Pons (tissue), 1 donor: ENCODE measurements around the gene TRIM16.
"Not testable (repeated sequence)": the region's sequence is repeated elsewhere in the genome, so short reads cannot be mapped to it uniquely, and the experiment has no call there.

Source experiments
- DNase-seq: peaks from one replicate; pipeline ENCODE4 v3.0.0-alpha.2; 2016; ENCODE audit warnings: low spot score

TRIM16 gene

DNA sequence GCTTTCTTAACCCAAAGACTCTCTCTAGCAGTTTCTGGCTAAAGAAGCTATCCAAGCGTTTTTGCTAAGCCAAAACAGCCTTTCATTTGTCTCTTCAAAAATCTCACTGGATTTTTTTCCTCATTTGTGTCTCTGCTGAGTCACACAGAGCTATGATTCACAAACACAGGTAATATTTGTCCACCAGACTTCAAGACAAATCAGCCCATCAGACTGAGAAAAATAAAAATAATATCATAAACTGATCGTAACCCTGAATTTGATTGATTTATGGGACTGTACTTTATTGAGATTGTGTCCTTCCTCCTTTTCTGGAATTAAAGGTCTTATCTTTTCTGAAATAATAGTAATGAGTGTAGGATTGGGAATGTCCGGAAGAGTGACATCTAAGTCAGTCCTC, 25.8 kb downstream of the TRIM16 start:
- DNase-seq = no peak

DNA sequence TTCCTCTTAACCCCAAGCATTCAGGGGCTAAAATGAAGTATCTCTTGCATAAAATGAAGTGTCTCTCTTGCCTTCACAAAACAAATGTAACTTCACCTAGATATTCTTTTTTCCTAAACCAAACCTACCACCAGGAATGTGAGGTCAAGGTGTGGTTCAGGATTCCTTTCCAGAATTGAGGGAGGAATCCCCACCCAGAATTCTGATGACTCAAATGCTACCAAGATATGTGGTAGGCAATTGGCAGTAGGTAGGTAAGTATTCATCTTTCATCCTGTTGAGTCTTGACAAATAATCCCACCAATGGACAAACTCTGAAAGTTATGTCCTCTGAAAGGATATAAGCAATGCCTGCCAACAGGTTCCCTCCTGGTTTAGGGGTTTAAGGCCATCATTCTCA, 26.2 kb downstream of the TRIM16 start:
- DNase-seq = no peak

DNA sequence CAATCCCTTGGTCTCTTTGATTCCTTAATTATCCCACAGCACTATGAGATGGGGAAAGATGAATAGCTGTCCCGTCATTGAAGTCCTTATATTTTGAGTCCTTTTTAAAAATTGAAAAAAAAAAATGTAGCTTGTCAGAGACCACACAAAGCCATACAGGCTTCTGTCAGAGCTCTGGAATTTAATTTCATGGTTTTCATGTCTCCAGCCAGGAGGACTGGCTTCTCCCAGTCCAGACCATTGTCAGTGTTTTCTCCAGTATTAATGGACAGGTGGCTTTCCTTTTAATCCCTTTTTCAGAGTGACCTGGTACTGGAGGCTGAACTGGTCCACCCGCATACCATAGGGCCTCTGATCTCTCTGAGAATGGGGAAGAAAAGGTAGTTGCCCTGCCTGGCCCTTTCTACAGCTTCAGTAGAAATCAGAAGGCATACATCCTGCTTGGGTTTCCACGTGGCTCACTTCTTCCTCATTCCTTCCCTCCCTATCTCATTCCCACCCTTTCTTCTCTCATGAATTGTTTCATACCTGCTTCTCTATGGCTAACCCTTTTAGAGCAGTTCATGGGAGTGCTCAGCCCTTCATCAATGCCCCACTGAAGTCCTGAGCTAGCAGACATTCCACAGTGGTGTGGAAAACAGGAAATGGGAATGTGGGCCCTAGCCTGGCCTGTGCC, 29.1 kb downstream of the TRIM16 start:
- no peak for DNase-seq

DNA sequence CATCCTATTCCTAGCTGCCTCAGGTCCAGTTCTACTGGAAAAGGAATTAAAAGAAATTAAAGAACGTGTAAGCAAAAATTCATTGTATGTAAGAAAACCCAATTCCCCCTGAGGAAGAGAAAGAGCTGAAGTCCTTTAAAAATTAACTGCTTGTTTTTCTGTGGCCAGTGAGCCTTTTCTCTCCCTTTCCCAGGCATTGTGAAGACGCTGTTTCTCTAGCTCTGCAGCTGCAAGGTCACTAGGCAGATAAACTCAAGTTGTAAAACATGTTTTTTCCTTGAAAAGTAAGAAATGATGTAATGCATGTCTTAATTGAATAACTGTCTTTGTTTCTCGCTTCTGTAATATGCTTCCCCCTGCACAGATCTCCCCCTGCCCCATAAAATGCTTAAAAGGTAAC, 29.7 kb downstream of the TRIM16 start:
- not testable (repeated sequence) for DNase-seq

DNA sequence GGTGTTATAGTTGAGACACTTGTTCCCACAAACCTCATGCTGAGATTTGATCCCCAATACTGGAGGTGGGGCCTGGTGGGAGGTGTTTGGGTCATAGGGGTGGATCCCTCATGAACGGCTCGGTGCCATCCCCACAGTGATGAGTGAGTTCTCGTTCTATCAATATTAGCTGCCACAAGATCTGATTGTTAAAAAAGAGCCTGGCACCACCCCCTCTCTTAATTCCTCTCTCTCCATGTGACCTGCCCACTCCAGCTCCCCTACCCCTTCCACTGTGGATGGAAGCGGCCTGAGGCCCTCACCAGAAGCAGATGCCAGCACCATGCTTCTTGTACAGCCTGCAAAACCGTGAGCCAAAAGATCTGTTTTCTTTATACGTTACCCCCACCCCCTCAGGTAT, 31.2 kb downstream of the TRIM16 start:
- no peak for DNase-seq

DNA sequence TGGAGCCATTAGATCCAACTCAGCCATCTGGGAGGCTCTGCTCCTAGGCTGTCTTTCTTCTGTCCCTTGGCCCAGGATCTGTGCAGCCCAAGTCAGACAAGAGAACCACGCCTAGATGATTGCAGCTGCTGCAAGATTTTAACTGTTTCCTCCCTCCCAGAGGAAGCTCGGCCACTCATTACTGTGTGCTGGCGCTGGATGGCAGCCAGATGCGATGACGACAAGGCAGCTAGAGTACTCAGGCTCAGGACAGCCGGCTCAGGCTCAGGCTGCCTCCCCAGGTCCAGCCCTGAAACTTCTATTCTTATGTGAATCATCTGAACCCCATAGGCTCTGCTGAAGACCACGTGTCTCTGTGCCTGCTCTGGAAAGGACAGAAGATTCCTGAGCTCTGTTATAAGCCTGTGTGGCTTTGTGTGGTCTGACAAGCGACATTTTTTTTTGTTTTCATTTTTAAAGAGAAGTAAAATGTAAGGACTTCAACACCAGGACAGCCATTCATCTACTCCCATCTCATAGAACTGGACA, 32.5 kb downstream of the TRIM16 start:
- DNase-seq = peak; percentile 92

DNA sequence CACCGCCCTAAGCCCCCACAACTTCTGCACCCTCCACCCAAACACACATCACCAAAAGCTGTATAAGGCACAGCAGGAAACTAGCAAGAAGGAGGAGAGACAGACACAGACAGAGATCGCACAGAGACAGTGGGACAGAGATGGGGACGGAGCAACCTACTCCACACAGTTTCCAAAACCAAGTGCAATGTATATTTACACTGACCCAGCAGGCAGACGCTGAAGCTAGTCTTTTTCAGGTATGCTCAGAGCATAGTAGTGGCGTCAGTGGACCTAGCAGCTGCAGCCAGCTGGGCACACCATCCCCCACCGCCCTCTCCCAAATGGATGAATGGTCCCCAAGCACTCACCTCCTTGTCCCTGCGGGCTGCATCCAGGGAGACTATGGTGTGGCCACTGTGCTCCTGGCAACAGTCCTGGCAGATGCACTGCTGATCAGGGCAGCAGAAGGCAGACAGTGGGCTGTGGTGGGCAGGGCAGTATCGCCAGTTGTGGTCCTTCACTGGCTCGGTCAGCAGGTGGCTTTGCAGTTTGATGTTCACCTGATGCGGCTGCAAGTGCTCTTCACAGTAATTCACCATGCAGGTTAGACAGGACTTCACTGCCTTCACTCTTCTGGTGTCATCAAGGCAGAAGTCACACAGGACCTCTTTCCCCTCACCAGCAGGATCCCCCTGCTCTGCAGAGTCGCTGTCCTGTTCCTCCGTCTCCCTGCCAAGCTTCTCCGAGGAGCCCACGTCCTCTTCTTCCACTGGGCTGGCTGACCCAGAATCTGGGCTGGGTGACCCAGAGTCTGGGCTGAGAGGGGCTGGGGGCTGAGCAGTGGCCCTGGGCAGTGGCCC, 33.1 kb downstream of the TRIM16 start:
- DNase-seq = peak; percentile 43

DNA sequence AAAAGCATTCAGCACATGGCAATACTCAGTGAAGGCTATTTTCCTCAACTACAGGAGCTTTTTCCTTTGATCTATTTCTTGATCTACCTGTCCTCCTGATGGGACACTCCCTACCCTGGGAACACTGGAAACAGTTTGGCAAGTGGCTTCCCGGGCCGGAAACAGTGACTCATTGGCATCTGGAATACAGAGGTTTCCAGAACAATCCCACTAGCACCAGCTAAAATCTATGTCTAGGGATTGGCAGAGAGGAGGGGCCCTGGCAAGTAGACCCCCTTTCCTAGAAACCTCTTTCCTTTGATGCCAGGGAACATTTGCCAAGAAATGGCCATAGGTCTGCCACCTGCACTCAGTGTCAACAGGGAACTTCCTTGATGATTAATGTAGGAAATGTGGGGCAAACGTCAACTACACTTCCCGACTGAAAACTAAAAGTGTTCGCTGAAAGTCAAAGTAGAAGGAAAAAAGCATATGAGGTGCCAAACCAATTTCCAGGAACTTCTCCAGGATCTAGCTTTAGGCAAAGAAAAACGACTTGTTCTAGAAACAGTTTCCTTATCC, 34.2 kb downstream of the TRIM16 start:
- peak; percentile 54 for DNase-seq

DNA sequence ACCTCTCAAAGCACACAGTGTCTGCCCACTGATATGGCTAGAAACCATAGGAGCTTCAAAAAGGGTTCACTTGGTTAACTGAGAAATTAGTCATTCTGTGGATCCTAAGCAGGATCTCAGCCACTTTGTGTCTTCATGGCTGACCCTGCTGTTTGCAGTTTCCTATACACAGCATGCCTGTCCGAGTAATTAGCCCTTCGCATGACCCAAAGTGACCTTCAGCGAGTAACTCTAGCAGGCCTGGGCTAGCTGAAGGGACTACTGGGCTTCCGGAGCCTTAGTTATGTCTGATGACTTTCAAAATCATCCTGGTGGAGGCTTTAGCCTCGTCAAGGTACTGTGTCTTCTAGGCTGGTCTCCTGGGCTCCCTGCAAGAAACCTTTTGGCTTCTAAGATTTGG, 35.7 kb downstream of the TRIM16 start:
- DNase-seq = no peak

DNA sequence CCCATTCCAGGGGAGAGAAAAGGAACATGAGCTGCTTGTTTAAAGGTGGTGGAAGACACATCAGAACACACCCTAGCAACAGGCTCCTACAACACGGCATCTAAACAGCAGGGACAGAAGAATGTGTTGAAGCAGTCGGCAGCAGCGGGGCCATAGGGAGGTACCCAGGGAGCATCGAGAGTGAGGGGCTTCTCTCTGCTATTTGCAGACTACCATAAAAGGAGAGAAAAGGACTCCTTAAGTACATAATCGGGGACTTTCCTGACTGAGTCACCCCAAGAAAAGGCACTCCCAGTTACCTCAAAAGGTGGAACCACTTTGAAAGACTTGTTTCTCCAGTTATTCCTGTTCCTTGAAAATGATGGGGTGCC, 38.2 kb downstream of the TRIM16 start:
- not testable (repeated sequence) for DNase-seq

DNA sequence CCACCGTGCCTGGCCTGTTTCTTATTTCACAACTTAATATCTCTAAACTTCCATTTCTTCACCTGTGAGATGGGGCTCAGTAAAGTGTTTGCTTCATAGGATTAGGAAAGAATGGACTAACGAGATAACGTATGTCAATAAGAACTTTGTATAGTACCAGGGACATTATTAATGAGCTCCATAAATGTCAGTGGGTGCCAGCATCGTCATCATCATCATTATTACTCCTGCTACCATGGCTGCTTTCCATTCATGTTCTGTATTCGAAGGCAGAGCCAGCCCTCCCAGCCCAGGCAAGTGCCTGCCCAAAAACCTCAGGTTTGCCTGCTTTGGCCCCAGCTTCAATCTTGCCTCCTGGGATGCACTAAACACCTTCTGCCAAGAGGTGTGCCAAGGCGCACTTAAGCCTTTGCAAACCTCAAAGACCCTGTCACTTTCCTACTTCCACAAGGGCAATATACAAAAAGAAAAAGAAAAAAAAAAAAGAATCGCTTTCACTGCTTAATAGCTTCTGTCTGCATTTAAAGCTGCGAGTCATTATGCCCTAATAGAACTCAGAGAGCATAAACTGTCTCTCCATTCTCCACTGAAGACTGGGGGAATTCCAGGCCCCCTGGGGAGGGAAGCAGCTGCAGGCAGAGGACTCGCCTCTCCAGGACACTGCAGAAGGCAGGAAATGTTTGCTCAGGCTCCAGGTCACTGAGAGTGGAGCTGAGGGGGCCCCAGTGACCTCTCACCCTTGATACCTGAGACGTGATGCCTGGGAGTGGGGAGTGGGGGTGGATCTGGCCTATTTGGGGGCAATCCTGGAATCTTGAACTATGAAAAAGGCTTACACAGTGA, 38.8 kb downstream of the TRIM16 start:
- not testable (repeated sequence) for DNase-seq

DNA sequence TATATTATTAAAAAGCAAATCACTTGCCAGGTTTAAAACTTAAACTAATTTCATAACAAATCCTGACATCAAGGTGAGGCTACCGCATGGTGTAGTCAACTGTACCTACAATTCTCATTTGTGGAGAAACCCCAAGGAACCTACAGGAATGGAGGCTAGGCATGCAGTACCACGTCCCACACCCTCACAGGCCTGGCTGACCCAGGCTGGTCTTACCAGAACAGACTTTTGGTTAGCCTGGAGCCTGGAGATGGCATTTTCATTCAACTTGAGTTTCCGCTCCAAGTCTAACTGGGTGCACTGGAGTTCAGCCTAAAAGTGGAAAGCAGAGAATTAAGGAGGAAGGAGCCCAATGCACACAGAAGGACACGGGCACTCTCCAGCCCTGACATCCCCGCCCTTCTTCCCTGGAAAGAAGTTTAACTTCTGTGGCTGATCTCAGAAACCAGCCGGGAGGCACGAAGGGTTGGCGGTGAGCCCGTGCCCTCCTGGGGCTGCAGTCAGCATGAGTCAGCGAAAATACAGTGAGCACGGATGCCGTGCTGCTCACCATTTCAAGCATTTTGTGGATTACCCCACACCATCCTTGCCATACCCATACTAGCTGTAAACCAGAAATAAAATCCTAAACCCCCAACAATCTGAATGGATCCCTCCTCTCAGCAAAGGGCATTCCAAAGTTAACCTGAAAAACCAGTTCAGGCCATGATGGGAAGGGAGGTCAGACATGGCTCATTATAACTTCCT, 41.4 kb downstream of the TRIM16 start:
- DNase-seq = not testable (repeated sequence)

DNA sequence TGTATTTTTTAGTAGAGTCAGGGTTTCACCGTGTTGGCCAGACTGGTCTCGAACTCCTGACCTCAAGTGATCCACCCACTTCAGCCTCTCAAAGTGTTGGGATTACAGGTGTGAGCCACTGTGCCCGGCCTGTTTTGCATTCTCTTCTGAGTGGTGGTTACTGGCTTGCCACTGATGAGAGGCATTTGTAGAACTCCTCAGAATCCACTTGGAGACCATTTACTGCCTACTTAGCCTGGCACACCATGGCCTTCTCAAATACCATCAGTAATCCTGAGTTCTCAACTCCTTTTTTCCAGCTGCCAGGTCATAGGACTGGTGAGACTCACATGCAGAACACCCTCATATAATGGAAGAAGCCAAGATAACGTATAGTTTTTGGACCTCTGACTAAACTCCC, 42.1 kb downstream of the TRIM16 start:
- DNase-seq = not testable (repeated sequence)

DNA sequence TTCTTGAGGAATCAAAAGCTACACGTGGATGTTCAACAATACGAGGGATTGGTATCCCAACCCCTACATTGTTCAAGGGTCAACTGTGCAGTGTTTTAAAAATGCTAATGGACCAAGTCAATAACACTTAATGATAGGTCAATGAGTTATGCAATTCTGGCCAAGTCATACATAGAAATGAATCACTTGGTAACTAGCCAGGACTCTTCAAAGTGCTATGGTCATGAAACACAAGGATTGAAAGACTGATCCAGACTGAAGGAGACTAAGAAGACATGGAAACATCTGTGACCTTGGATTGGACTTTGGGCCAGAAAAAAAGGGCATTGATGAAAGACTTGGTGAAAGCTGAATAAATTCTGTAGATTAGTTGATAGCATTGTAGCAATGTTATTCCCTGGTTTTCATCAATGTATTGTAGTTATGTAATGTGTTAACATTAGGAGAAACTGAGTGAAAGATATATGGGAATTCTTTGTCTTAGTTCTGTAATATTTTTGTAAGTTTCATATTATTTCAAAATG, 53.1 kb downstream of the TRIM16 start:
- DNase-seq = not testable (repeated sequence)

DNA sequence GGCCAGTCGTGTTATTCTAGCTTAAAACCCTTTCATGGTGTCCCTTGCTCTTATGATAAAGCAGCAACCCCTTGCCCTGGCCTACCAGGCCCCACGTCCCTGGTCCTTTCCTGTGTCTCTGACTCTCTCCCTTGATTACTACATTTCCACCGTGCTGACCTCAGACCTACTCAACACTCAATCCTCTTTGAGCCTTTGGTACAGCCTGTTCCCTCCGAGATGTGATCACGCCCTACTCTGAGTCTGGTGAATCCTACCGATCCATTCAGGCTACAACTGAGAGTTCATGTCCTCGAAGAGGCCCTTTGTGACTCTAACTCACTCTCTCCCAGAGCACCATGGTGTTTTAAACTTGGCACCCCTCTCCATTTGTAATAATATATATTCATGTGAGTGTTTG, 54.1 kb downstream of the TRIM16 start:
- DNase-seq = not testable (repeated sequence)

DNA sequence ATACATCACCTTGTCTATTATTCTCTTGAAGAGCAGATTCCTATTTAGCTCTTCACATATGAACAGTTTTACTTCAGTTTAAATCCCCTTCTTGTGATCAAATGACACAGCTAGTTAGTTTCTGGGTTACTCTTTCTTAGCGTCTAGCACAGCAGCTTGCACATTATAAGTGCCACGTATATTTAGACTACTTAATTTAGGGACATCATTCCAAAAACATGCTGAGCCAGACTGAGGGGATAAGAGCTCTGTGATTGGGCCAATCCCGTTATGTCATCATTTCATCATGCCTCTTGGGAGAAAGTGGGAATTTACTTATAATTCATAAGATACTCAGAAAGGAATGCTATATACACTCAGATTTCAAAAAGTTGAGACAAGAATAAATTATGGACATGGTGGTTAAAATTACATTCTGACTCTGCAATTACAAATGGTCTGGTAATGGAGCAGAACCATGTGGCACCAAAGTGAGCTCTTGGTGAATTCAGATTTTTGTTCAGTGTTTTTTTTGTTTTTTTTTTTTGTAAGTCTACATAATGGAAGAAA, 60.4 kb downstream of the TRIM16 start:
- DNase-seq = not testable (repeated sequence)

DNA sequence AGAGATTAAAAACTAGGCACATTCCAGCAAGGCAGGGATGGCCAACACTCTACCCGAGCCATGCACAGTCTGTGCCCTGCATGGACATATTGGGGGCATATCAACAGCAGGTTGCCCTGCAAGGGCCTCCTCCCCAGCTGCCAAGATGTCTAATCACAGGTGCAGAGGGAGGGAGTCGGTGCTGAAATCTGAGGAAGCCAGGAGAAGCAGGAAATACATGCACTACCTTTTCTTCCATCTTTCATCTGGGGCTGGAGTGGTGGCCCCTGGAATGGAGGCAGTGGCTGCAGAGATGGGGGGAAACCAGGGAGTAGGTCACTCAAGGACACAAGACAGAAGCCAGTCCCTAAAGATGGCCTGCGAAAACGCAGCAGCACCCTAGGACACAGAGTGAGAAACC, 60.9 kb downstream of the TRIM16 start:
- not testable (repeated sequence) for DNase-seq

DNA sequence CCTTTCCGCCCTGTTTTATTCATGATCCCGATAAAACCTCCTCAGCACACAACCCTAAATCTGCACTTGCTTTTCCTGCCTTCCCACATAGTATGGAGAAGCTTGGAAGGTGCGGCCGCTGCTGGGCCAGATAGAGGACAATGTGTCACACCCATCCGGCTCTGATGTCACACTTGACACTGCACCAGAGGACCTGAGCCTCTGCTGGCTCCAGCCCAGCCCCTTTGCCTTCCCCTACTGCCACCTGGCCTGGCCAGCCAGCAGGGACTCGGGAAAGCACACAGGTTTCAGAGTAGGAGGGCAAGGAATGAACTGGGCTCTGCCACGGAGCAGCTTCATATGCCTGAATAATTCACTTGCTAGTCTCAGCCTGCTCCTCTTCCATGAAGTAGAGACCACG, 62.0 kb downstream of the TRIM16 start:
- DNase-seq = not testable (repeated sequence)

DNA sequence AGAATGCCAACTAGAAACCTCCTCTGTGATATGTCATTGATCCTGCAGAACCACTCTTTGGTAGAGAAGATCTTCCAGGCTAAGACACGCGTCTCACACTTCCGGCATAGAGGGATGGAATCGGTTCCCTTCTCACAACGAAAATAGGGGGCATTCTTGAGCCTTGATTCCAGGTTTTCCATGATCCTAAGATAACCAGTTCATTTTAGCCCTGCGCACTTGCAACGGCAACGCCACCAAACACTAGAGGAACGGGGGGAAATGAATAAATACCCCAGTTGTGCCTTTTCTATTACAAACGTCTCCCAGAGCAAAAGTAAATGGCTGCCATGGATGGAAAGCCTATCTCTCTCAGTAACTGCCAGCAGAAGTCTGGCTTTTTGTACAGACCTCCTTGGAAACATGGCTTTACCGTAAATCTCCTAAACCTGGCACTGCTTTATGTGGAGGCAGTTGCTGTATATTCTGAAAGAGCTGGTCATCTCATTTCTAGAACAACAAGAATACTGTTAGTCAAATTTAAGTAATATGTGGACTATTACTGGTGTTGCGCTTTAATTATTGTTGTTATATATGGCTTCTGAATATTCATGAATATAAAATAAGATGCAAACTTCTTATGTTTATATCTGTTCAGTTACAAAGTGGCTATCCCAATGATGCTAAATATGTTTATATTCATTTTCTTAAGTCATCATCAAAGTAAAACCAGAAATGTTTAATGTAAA, 64.6 kb downstream of the TRIM16 start, which contains the start of gene FBXW10B:
Gene FBXW10B (minus strand): TSS at position 374 of the 728 bp plus-strand sequence. CDS start 192 bp downstream, at position 182.
- DNase-seq = peak; percentile 8

DNA sequence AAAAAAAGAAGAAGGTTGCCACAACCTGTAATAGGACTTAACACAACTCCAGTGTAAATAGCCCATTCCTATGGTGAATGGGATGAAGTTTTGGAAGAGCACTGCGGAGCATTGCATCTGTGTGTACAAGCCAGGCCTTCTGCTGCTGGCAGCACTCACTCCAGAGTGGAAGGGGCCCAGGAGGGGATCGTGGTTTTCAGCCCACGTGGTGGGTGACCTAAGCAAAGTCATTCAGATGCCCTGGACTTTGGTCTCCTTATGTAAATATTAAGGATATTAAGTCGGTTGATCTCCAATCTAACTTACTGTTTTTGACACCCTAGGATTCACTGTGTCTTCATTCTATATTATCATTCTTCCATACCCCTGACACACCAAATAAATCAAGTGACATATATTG, 67.3 kb downstream of the TRIM16 start:
- not testable (repeated sequence) for DNase-seq
